ENCODE measurements around the gene BCL11B.

DNA sequence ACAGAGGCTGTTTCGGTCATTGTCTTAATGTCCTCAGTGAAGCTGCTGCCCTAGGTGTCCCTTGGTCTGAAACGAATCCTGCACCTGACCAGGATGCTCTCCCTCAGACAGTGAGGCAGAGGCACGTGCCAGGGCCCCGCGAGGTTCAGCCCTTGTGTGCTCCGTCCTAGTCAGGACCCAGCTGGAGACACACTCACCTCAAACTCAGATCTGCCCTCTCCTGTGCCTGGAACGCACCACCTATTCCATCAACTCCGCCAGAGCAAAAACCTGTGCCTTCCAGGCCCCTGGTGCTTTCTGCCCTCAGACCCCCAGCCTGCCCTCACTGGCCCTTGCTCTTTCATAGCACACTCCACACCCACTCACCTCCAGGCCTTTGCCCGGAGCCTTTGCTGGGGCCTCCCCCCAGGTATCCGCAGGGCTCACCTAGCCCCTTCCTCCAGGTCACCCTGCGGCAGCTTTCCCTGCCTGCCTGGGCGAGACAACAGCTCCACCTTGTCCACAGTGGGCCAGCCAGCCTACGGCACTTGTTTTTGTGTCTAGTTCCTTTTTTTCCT is 150.6 kb downstream of the BCL11B start:
- TF ChIP-seq EP300 (IDR thresholded peaks at IDR 0.05) (no peak), POLR2A (IDR thresholded peaks at IDR 0.05) (no peak)
- TF ChIP-seq, protein P1, sequence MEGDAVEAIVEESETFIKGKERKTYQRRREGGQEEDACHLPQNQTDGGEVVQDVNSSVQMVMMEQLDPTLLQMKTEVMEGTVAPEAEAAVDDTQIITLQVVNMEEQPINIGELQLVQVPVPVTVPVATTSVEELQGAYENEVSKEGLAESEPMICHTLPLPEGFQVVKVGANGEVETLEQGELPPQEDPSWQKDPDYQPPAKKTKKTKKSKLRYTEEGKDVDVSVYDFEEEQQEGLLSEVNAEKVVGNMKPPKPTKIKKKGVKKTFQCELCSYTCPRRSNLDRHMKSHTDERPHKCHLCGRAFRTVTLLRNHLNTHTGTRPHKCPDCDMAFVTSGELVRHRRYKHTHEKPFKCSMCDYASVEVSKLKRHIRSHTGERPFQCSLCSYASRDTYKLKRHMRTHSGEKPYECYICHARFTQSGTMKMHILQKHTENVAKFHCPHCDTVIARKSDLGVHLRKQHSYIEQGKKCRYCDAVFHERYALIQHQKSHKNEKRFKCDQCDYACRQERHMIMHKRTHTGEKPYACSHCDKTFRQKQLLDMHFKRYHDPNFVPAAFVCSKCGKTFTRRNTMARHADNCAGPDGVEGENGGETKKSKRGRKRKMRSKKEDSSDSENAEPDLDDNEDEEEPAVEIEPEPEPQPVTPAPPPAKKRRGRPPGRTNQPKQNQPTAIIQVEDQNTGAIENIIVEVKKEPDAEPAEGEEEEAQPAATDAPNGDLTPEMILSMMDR (IDR thresholded peaks at IDR 0.05): no peak

Data from tibial nerve (tissue), 4 donors.